ENCODE measurements around the gene PTPRF.

DNA sequence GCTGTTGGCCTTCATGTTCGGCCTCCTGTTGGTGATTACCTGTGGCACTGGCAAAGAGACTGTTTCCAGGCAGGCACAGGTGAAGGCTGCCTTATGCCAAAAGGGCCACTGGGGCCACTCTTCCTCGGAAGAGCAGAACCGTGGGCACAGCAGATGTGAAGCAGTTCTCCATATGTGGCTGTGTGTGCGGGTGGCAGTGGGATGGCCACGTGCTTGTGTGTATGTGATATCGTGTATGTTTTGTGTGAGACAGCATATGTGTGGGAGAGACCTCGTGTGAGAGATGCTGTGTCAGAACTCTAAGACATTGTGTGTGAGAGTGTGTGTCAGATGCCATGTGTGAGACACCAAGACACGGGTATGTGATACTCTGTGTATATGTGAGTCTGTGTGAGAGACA, 65.9 kb downstream of the PTPRF start:
- no peak for TF ChIP-seq CTCF (IDR thresholded peaks at IDR 0.05)
- TF ChIP-seq POLR2A (IDR thresholded peaks at IDR 0.05; ENCODE audit: low read depth) = no peak
- no peak for TF ChIP-seq POLR2AphosphoS5 (IDR thresholded peaks at IDR 0.05)
- no peak for TF ChIP-seq EP300 (IDR thresholded peaks at IDR 0.05)
